Measurements from ENCODE around the gene VCL. TPM values are rescaled to one million over a fixed set of nuclear protein-coding genes. Genes with fewer than 3 reads are reported as not detected.

The VCL gene
- total and polyA plus RNA-seq, 2 donors (not counting 1 experiment from before 2014, with no cell fraction given), result 161 to 316 TPM

- TF ChIP-seq CTCF (conservative IDR thresholded peaks at IDR 0.05 in 1 of 2, IDR thresholded peaks at IDR 0.05 in 1 of 2; ENCODE audit: low read depth in 1 of 2, low read length in 2 of 2) (no peak), EZH2 (IDR thresholded peaks at IDR 0.05; ENCODE audit: low read length, missing control alignments) (no peak)
- Histone ChIP-seq H3K27me3 (ENCODE audit: control insufficient read depth, insufficient read depth, low read length) (no peaks in the 10 kb centered on the region), H3K9me3 (ENCODE audit: control insufficient read depth, insufficient read depth, low read depth, low read length) (no peaks in the 10 kb centered on the region), H3K4me2 (ENCODE audit: extremely low read depth, insufficient read depth, low read length) (no peak overlapping the region), H2AFZ (ENCODE audit: low read length) (no peak overlapping the region), H3K4me3 (replicated peaks in 1 of 4; ENCODE audit: control extremely low read depth in 1 of 4, insufficient read depth in 1 of 4, low read depth in 3 of 4, low read length in 4 of 4) (no peak overlapping the region), H3K36me3 (ENCODE audit: control insufficient read depth, insufficient read depth, low read length) (peaks cover 3% of the 10 kb centered on the region), H3K79me2 (ENCODE audit: control insufficient read depth, insufficient read depth, low read length) (peaks cover 64% of the 10 kb centered on the region), H3K27ac (ENCODE audit: insufficient read depth, low read length) (no peak overlapping the region), H3K9ac (ENCODE audit: insufficient read depth, low read length) (no peak overlapping the region), H4K20me1 (ENCODE audit: control insufficient read depth, extremely low read depth, insufficient read depth, low read length) (no peaks in the 10 kb centered on the region), H3K4me1 (ENCODE audit: control insufficient read depth, extremely low read depth, insufficient read depth, low read length) (peaks cover 23% of the 10 kb centered on the region)
- DNase-seq (ENCODE audit: low read depth in 2 of 2), result peak; percentile 61 to 64
Measured at GRCh38 chr10:74067373-74068352, 69.7 kb downstream of the VCL start.

- Histone ChIP-seq H3K36me3 (ENCODE audit: control insufficient read depth, insufficient read depth, low read length) (peaks cover 17% of the 10 kb centered on the region), H4K20me1 (ENCODE audit: control insufficient read depth, extremely low read depth, insufficient read depth, low read length) (no peaks in the 10 kb centered on the region), H3K27ac (ENCODE audit: insufficient read depth, low read length) (no peak overlapping the region), H3K4me1 (ENCODE audit: control insufficient read depth, extremely low read depth, insufficient read depth, low read length) (peaks cover 23% of the 10 kb centered on the region), H3K79me2 (ENCODE audit: control insufficient read depth, insufficient read depth, low read length) (peaks cover 59% of the 10 kb centered on the region), H3K4me3 (replicated peaks in 1 of 4; ENCODE audit: control extremely low read depth in 1 of 4, insufficient read depth in 1 of 4, low read depth in 3 of 4, low read length in 4 of 4) (no peak overlapping the region), H3K9ac (ENCODE audit: insufficient read depth, low read length) (no peak overlapping the region), H3K9me3 (ENCODE audit: control insufficient read depth, insufficient read depth, low read depth, low read length) (no peaks in the 10 kb centered on the region), H3K27me3 (ENCODE audit: control insufficient read depth, insufficient read depth, low read length) (no peaks in the 10 kb centered on the region), H3K4me2 (ENCODE audit: extremely low read depth, insufficient read depth, low read length) (peak overlapping the region; percentile 5), H2AFZ (ENCODE audit: low read length) (no peak overlapping the region)
- peak; percentile 84 to 96 for DNase-seq (ENCODE audit: low read depth in 2 of 2)
- no peak for TF ChIP-seq CTCF (conservative IDR thresholded peaks at IDR 0.05 in 1 of 2, IDR thresholded peaks at IDR 0.05 in 1 of 2; ENCODE audit: low read depth in 1 of 2, low read length in 2 of 2)
- TF ChIP-seq EZH2 (IDR thresholded peaks at IDR 0.05; ENCODE audit: low read length, missing control alignments), result no peak
Measured at GRCh38 chr10:74071157-74071556, 73.2 kb downstream of the VCL start.

- no peak for TF ChIP-seq EZH2 (IDR thresholded peaks at IDR 0.05; ENCODE audit: low read length, missing control alignments)
- TF ChIP-seq CTCF (conservative IDR thresholded peaks at IDR 0.05 in 1 of 2, IDR thresholded peaks at IDR 0.05 in 1 of 2; ENCODE audit: low read depth in 1 of 2, low read length in 2 of 2), result no peak
- DNase-seq (ENCODE audit: low read depth in 2 of 2), result peak; percentile 51 to 61
- Histone ChIP-seq H3K4me2 (ENCODE audit: extremely low read depth, insufficient read depth, low read length) (no peak overlapping the region), H4K20me1 (ENCODE audit: control insufficient read depth, extremely low read depth, insufficient read depth, low read length) (no peaks in the 10 kb centered on the region), H3K4me3 (replicated peaks in 1 of 4; ENCODE audit: control extremely low read depth in 1 of 4, insufficient read depth in 1 of 4, low read depth in 3 of 4, low read length in 4 of 4) (no peak overlapping the region), H3K4me1 (ENCODE audit: control insufficient read depth, extremely low read depth, insufficient read depth, low read length) (peaks cover 22% of the 10 kb centered on the region), H3K9me3 (ENCODE audit: control insufficient read depth, insufficient read depth, low read depth, low read length) (no peaks in the 10 kb centered on the region), H3K9ac (ENCODE audit: insufficient read depth, low read length) (no peak overlapping the region), H3K79me2 (ENCODE audit: control insufficient read depth, insufficient read depth, low read length) (peaks cover 64% of the 10 kb centered on the region), H3K36me3 (ENCODE audit: control insufficient read depth, insufficient read depth, low read length) (peaks cover 20% of the 10 kb centered on the region), H2AFZ (ENCODE audit: low read length) (no peak overlapping the region), H3K27ac (ENCODE audit: insufficient read depth, low read length) (no peak overlapping the region), H3K27me3 (ENCODE audit: control insufficient read depth, insufficient read depth, low read length) (no peaks in the 10 kb centered on the region)
Measured at GRCh38 chr10:74072503-74072902, 74.6 kb downstream of the VCL start.
